GM18505 (cell line): ENCODE results near the gene VAMP4.
A peak's percentile ranks its signal among the peaks of the same experiment; 100 is the strongest.
"Not testable (repeated sequence)": the region's sequence is repeated elsewhere in the genome, so short reads cannot be mapped to it uniquely, and the experiment has no call there.

Source experiments
- ATAC-seq: cut with Tn5 transposase; IDR thresholded peaks from one replicate; pipeline ENCODE4 v1.9.1; 2021; ENCODE audit not compliant: unreplicated experiment
- POLR2A ChIP-seq: IDR thresholded peaks from 4 replicates; pipeline ENCODE4 v1.6.1; 2011; ENCODE audit warnings: borderline replicate concordance; ENCODE audit not compliant: insufficient read depth, insufficient read length; ENCODE audit errors: extremely low read depth

The VAMP4 gene

GRCh38 chr1:171663036-171663853 lies 78.6 kb downstream of the VAMP4 start:
- TF ChIP-seq POLR2A, result no peak
- no peak for ATAC-seq

- TF ChIP-seq POLR2A, result no peak
- no peak for ATAC-seq
These were observed 80.7 kb downstream of the VAMP4 start for GRCh38 chr1:171661076-171661650.

GRCh38 chr1:171656206-171656605 lies 85.7 kb downstream of the VAMP4 start:
- ATAC-seq, result not testable (repeated sequence)

- TF ChIP-seq POLR2A, result no peak
- ATAC-seq, result no peak
These were observed 86.1 kb downstream of the VAMP4 start for GRCh38 chr1:171655746-171656116.

GRCh38 chr1:171654942-171655745 lies 86.7 kb downstream of the VAMP4 start:
- TF ChIP-seq POLR2A, result no peak
- ATAC-seq, result peak; percentile 66

GRCh38 chr1:171654201-171654941 lies 87.5 kb downstream of the VAMP4 start:
- ATAC-seq, result no peak
- TF ChIP-seq POLR2A, result no peak

GRCh38 chr1:171653796-171654195 lies 88.1 kb downstream of the VAMP4 start:
- no peak for TF ChIP-seq POLR2A
- no peak for ATAC-seq

GRCh38 chr1:171652234-171652822 lies 89.5 kb downstream of the VAMP4 start, which contains the start of gene MYOC:
TSS of gene MYOC (minus strand) at chr1:171652688. CDS start at chr1:171652611, 77 bp downstream.
- ATAC-seq, result no peak
- TF ChIP-seq POLR2A, result no peak
